ENCODE measurements around the gene CNTN3. TPM values are rescaled to one million over a fixed set of nuclear protein-coding genes. Genes with fewer than 3 reads are reported as not detected.

The CNTN3 gene
- total RNA-seq, 4 donors from 2014 or later, result 1.6 to 3.5 (median 2.6) TPM

DNA sequence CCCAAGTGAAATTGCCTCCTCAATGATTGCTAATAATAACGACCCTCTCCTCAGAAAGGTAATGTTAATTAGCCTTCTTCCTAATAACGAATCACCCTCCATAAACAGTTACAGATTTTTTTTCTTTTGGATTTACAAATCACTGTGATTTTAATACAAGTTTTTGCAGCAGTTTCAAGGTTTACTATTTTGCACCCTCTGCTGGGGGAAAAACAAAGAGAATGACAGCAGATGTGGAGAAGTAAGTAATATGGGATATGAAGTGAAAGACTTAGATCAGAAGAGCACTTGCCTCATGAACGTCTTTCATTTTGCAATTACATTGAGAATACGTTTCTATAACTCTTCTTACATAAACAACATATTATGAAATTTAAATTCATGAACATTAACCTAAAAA is 16.1 kb upstream of the CNTN3 start:
- DNase-seq (ENCODE audit: low spot score) (no peak), ATAC-seq (ENCODE audit: low FRiP score) (no peak)
- TF ChIP-seq, protein P1, sequence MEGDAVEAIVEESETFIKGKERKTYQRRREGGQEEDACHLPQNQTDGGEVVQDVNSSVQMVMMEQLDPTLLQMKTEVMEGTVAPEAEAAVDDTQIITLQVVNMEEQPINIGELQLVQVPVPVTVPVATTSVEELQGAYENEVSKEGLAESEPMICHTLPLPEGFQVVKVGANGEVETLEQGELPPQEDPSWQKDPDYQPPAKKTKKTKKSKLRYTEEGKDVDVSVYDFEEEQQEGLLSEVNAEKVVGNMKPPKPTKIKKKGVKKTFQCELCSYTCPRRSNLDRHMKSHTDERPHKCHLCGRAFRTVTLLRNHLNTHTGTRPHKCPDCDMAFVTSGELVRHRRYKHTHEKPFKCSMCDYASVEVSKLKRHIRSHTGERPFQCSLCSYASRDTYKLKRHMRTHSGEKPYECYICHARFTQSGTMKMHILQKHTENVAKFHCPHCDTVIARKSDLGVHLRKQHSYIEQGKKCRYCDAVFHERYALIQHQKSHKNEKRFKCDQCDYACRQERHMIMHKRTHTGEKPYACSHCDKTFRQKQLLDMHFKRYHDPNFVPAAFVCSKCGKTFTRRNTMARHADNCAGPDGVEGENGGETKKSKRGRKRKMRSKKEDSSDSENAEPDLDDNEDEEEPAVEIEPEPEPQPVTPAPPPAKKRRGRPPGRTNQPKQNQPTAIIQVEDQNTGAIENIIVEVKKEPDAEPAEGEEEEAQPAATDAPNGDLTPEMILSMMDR (IDR thresholded peaks at IDR 0.05), result no peak

DNA sequence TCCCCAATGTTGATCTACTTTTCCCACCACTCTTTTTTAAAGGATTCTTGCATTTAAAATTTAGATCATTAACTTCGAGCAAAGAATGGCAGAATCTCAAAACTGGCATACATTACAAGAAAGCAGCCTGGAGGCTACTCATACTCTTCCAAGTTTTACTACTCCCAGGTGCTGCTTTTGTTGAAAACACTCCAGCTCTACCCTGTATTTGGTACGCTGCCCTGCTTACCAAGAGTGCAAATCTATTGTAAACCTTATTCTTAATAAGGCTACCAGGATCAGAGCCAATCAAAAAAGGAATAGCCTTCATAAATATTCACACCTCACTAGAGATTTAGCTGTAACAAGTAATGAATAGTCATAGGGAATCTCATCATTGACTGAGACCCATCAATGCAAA is 11.6 kb upstream of the CNTN3 start:
- DNase-seq (ENCODE audit: low spot score) (no peak), ATAC-seq (ENCODE audit: low FRiP score) (no peak)
- TF ChIP-seq, protein P1 (IDR thresholded peaks at IDR 0.05), result no peak

DNA sequence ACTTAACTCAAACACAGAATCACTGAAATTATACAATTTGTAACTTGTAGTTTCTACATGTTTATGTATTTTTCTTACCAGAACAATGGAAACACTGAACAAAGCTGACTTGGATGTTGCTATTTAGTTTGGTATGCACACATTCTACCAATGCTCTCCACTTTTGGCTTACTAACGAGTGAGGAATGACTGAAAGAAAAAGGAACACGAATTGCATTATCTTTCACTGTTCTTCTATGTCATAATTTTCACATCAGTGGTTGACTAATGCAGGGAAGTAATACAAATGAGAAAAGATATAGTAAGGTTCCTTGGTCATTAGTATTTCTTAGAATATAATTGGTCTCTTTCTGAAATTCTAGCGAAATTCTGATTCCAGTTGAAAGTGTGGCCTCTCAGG is 9.8 kb upstream of the CNTN3 start:
- ATAC-seq (ENCODE audit: low FRiP score) (no peak), DNase-seq (ENCODE audit: low spot score) (no peak)
- TF ChIP-seq, protein P1 (IDR thresholded peaks at IDR 0.05), result no peak

- TF ChIP-seq, protein P1 (IDR thresholded peaks at IDR 0.05), result no peak
- DNase-seq (ENCODE audit: low spot score) (no peak), ATAC-seq (ENCODE audit: low FRiP score) (no peak)
Observed at GRCh38 chr3:74623261-74623836, 8.9 kb upstream of the CNTN3 start.

DNA sequence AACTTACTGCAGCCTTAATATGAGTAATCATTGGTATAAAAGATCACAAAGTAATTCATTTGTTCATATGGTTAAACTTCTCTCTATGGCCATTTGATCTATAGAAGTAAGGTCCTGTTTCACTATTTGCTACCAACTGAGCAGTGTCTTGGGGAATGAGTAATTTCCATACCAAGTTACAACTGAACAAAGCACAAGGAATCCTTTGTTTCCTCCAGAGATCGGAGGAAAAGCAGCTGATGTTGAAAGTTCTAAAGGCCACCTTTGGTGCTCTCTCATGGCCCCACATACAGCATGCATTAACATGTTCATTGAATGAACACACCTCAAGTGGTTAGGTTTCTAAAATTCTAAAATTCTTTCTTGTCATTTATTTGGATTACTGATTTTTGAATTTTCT is 7.1 kb upstream of the CNTN3 start:
- no peak for DNase-seq (ENCODE audit: low spot score)
- ATAC-seq (ENCODE audit: low FRiP score), result no peak
- TF ChIP-seq, protein P1 (IDR thresholded peaks at IDR 0.05), result no peak

- TF ChIP-seq, protein P1 (IDR thresholded peaks at IDR 0.05), result no peak
- no peak for ATAC-seq (ENCODE audit: low FRiP score)
- no peak for DNase-seq (ENCODE audit: low spot score)
Observed at GRCh38 chr3:74617776-74618175, 3.3 kb upstream of the CNTN3 start.

DNA sequence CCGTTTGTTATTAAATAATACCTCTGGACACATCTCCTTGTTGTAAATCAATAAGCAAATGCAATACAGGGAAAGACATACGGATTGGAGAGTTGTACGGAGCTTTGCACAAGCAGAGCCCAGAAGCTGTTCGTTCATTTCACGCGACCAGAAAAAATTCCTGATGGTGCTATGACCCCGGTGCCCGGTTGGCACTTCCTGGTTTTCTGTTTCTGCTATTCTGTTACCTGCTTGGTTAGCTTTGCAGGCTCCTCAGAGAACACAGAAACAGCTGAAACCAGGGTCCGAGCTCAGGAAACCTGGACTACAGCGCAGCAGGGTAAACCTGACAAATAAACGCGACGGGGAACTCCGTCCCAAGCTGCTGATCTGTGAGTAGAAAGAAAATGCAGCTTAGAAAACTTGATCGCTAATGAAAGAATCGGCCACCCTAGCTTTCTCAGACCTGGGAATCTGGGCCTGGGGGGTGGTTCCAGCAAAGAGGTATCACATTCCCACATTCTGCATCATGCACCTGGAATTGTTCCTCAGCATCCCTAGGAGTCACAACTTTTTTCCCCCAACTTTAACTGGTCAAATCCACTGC is 845 bp downstream of the CNTN3 start:
- DNase-seq (ENCODE audit: low spot score), result no peak
- TF ChIP-seq, protein P1 (IDR thresholded peaks at IDR 0.05), result no peak
- no peak for ATAC-seq (ENCODE audit: low FRiP score)
